NCI-H1092 (cell line): ENCODE measurements around the gene AMBP.

Experiments used
- DNase-seq: peaks from one replicate; lab custom pipeline; 2025; lab: John Stamatoyannopoulos, UW

Gene AMBP

GRCh38 chr9:114112778-114113584, 34.9 kb upstream of the AMBP start:
- no peak for DNase-seq

GRCh38 chr9:114112325-114112724, 34.2 kb upstream of the AMBP start:
- no peak for DNase-seq

GRCh38 chr9:114110180-114110579, 32.1 kb upstream of the AMBP start:
- DNase-seq: no peak

GRCh38 chr9:114109124-114109523, 31.0 kb upstream of the AMBP start:
- no peak for DNase-seq

GRCh38 chr9:114108016-114108833, 30.1 kb upstream of the AMBP start:
- DNase-seq: peak; percentile 45

- no peak for DNase-seq
Observed at GRCh38 chr9:114107286-114108001, 29.3 kb upstream of the AMBP start.

DNA sequence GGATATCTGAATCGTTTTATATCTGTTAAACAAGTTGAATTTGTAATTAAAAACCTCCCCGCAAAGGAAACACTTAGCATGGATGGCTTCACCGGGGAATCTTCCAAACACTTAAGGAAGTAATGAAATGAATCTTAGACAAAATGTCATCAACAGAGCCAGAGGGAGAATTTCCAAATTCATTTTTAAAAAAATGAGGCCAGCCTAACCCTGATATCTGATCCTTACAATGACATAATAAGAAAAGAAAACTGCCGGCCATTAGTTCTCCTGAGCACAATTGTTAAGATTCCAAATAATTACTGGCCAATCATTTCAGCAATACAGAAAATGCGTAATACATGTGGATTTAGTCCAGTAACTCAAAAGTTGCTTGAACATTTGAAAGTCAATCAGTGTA, 27.1 kb upstream of the AMBP start:
- DNase-seq: no peak

DNA sequence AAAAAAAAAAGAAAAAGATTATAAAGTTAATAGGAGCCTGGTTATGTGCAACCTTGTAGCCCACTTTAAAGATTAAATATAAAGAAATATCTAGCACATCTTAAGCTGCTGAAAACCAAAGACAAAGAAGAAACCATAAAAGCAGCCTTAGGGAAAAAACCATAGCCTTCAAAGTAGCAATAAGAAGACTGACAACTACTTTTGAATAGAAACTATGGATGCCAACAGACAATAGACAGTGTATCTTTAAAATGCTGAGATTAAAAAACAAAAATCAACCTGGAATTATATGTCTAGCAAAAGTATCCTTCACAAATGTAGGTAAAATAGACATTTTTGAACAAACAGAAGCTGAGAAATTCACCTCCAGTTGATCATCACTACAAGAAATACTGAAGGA, 24.4 kb upstream of the AMBP start:
- no peak for DNase-seq

DNA sequence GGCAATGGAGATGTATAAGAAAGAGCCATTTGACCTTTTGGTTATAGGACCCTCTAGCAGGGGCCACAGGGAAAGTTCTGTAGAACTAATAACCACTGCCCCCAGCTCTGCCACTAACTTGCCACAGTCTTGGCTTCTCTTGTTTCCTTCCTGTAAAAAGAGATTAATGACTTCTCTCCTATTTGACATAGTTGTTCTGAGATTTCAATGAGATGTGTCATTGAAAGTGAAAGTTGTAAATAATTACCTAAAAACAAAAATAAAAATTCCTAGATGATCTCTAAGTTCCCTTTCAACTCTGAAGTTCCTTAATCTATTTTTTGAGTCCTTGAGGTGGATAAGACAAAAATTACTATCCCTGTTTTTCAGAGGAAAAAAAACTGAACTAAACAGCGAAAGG, 22.4 kb upstream of the AMBP start:
- no peak for DNase-seq

DNA sequence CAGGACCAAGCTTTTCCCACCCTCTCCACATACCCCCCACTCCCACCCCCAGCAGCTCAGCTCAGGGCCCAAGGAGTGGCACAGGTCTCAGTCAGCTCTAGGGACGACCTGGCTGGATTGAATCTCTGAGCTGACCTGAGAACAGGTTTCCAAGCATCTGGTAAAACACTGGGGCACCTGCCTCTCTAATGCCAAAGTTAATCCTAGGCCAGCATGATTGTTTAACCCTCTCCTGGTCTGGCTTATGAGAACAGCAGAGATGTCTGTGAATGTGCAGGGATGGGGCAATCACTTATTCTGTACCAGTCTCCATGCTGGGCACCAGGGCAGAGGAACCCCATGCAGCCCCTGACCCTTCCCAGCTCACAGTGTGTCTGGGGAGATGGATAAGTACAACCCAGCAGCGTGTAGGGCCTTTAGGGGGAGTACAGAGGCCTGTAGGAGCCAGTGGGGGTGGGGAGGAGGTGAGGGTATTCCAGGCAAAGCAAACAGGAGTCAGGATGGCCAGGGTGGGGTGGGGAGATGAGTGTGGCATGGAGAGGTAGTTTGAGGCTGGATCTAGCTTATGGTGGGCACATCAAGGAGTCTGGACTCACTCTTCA, 21.7 kb upstream of the AMBP start:
- no peak for DNase-seq

DNA sequence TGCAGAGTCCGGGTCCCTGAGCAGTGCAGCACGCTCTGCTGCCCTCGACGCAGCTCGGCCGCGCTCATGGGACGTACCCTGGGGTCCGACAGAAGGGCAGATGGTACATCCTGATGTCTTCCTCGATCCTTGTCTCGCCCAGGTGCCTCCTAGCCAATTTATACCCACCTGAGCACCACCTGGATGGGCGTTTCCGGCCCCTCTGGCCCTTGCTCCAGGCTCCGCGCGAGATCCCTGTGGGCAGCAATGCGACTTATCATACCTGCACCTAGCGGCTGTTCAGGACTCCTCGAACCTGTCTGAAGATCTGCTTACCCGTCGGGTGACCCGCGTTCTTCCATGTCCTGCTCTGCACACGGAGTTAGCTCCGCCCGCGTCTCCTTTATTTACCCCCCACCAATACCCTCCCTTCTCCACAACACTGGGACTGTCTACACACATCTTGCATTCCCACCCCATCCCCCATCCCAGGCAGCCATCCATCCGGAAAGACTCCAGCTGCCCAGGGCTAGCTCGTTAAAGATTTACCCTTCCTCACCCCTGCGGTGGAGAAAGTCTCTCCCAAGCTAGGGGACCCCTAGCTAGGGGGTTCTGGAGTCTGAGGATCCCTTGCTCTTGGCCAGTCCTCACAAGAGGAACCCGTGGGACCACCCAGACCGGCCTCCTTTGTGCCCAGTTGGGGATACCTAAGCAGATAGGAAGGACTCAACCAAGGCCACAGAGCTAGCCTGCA, 21.0 kb upstream of the AMBP start, which contains the start of gene KIF12:
TSS of gene KIF12 (minus strand) at position 357 of the 733 bp plus-strand sequence. CDS start at position 341, 16 bp downstream.
- DNase-seq: no peak

DNA sequence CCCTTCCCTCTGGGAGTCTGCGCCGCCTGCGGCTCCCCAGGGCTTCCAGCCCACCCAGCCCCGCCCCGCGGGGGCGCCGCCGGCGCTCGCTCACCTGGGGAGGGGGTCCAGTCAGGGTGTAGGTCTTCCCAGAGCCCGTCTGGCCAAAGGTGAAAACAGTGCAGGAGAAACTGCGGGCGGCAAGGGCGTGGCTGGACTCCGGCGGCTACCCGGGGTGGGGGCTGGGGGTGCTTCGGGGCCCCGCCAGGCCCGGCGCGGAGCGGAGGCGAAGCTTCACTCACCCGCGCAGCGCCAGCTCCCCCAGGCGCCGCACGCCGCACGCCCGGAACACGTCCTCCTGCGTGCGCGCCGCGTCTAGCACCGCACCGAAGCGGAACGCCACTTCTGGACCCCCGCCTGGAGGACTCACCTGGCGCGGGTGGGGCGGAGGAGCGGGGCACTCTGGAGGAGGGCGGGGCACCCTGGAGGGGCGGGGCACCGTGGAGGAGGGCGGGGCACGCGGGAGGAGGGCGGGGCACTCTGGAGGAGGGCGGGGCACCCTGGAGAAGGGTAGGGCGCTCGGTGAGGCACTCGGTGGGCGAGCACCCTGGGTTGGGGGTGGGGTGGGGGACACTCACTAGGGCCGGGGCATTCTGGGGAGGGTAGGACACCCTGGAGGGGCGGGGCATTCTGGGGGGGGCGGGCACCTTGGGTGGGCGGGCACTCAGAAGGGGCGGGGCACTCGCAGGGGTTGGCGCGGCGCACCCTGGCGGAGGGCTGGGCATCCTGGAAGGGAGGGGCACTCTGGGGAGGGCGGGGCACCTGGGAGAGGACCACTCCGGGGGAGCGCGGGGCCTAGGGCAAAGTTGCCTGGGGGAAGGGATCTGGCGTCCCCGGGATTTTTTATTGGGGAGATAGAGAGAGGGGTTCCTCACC, 20.2 kb upstream of the AMBP start:
- no peak for DNase-seq

- no peak for DNase-seq
Observed at GRCh38 chr9:114097613-114098020, 19.5 kb upstream of the AMBP start.

- no peak for DNase-seq
Observed at GRCh38 chr9:114096866-114097612, 18.9 kb upstream of the AMBP start.

DNA sequence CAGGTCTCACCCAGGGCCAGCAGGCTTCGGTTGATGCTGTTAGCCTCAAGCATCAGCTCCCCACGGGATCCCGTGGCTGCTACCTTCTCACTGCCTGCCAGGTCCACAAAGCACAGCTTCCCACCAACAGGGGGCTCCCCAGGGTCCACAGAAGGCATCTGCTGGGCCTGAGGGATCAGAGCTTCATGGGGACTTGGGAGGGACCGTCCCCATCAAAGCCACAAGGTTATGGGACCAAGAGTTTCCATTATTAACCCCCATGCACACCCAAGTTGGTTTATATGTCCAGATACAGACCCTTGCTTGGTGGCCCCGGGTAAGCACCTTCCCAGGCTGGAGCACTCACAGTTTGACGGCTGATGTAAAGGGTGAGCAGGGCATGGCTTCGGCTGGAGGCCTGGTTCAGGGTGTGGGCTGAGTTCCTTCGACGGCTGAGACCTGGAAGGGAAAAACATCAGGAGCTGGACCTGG, 18.0 kb upstream of the AMBP start:
- DNase-seq: no peak

- no peak for DNase-seq
Observed at GRCh38 chr9:114094971-114095370, 16.9 kb upstream of the AMBP start.

- no peak for DNase-seq
Observed at GRCh38 chr9:114093761-114094505, 15.8 kb upstream of the AMBP start.

DNA sequence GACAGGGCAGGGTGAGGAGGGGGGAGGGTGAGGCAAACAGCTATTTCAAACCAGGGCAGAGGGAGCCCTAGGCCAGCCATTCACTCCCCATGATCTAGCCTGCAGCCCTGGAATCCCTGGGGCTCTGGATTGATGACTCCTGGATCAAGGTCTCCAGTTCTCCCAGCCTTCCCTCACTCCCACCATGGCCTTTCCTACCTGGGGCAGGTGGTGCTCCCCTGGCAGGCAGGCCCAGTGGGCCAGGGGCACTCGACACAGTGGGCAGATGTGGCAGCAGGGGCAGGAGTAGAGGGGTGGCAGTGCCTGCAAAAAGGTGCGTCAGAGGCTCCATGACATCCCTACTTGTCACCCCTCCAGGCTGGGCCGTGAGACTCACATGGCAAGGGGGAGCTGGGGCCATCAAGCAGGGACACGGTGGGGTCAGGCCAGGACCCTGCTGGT, 15.0 kb upstream of the AMBP start:
- DNase-seq: no peak

- DNase-seq: no peak
Observed at GRCh38 chr9:114092336-114092735, 14.2 kb upstream of the AMBP start.
